ENCODE data around the gene PRDM16.

GRCh38 chr1:3284691-3285090, 215.7 kb downstream of the PRDM16 start:
- TF ChIP-seq CTCF (IDR thresholded peaks at IDR 0.05; ENCODE audit: low read length), result no peak
- TF ChIP-seq EZH2 (IDR thresholded peaks at IDR 0.05; ENCODE audit: borderline replicate concordance, low read length), result no peak

Measured in OCI-LY1 (cell line).